HepG2 (cell line): ENCODE data around the gene UBAC1. TPM values are rescaled to one million over a fixed set of nuclear protein-coding genes. Genes with fewer than 3 reads are reported as not detected.

ENCODE experiments used
- ATF3 ChIP-seq: sonication (generic); formaldehyde crosslinking; IDR thresholded peaks from 2 replicates; pipeline ENCODE4 v1.4.0; 2020; ENCODE audit warnings: missing genetic modification reagents
- CREBL2 ChIP-seq: sonication (generic); formaldehyde crosslinking; IDR thresholded peaks from 2 replicates; pipeline ENCODE4 v1.8.1; 2023; ENCODE audit warnings: missing genetic modification reagents, mild to moderate bottlenecking, borderline replicate concordance
- HNRNPK ChIP-seq: fragments of 200-400 bp; formaldehyde crosslinking; IDR thresholded peaks from 2 replicates; pipeline ENCODE4 v1.6.1; 2018; ENCODE audit warnings: low read length, low read depth, moderate library complexity, mild to moderate bottlenecking; ENCODE audit not compliant: poor library complexity, severe bottlenecking
- KDM5A ChIP-seq: fragments of 200-600 bp; sonication (generic); IDR thresholded peaks from 2 replicates; pipeline ENCODE4 v1.7.0; 2018; ENCODE audit warnings: antibody characterized with exemption, mild to moderate bottlenecking, low read length, borderline replicate concordance
- MTF2 ChIP-seq: sonication (generic); formaldehyde crosslinking; IDR thresholded peaks from 2 replicates; pipeline ENCODE4 v1.5.0; 2020; ENCODE audit warnings: missing genetic modification reagents, borderline replicate concordance
- REST ChIP-seq, 2 experiments: IDR thresholded peaks; 2 replicates each; pipeline ENCODE4 v1.6.1; 2011 to 2012; ENCODE audit warnings: low read length in 2 of 2, borderline replicate concordance in 1 of 2, low read depth in 1 of 2, mild to moderate bottlenecking in 1 of 2, moderate library complexity in 1 of 2
- SP4 ChIP-seq: sonication (generic); formaldehyde crosslinking; IDR thresholded peaks from 2 replicates; pipeline ENCODE4 v1.8.1; 2023; ENCODE audit warnings: mild to moderate bottlenecking, missing genetic modification reagents
- TBP ChIP-seq: sonication (generic); formaldehyde crosslinking; IDR thresholded peaks from 2 replicates; pipeline ENCODE4 v1.5.0; 2020; ENCODE audit warnings: missing genetic modification reagents
- ZBTB14 ChIP-seq: sonication (generic); formaldehyde crosslinking; IDR thresholded peaks from 2 replicates; pipeline ENCODE4 v1.4.0; 2020; ENCODE audit warnings: missing genetic modification reagents
- ZBTB34 ChIP-seq: sonication (generic); formaldehyde crosslinking; IDR thresholded peaks from 2 replicates; pipeline ENCODE4 v1.8.0; 2022; ENCODE audit warnings: mild to moderate bottlenecking, missing genetic modification reagents
- ZNF235 ChIP-seq: sonication (generic); formaldehyde crosslinking; IDR thresholded peaks from 2 replicates; pipeline ENCODE4 v1.8.1; 2023; ENCODE audit warnings: mild to moderate bottlenecking, missing genetic modification reagents, borderline replicate concordance
- ZNF253 ChIP-seq: sonication (generic); formaldehyde crosslinking; IDR thresholded peaks from 2 replicates; pipeline ENCODE4 v1.8.0; 2022; ENCODE audit warnings: mild to moderate bottlenecking, missing genetic modification reagents, borderline replicate concordance
- ZNF331 ChIP-seq: sonication (generic); formaldehyde crosslinking; IDR thresholded peaks from 2 replicates; pipeline ENCODE4 v1.4.0; 2020; ENCODE audit warnings: missing genetic modification reagents
- ZNF382 ChIP-seq: sonication (generic); formaldehyde crosslinking; IDR thresholded peaks from 2 replicates; pipeline ENCODE4 v1.5.0; 2020; ENCODE audit warnings: missing genetic modification reagents, mild to moderate bottlenecking, borderline replicate concordance
- ZNF432 ChIP-seq: sonication (generic); formaldehyde crosslinking; IDR thresholded peaks from 2 replicates; pipeline ENCODE4 v1.5.0; 2020; ENCODE audit warnings: missing genetic modification reagents, mild to moderate bottlenecking, borderline replicate concordance
- ZNF629 ChIP-seq: sonication (generic); formaldehyde crosslinking; conservative IDR thresholded peaks from 2 replicates; pipeline ENCODE4 v1.5.0; 2020; ENCODE audit warnings: missing genetic modification reagents
- ZNF639 ChIP-seq: conservative IDR thresholded peaks from 2 replicates; pipeline ENCODE4 v1.6.1; 2018; ENCODE audit warnings: missing genetic modification reagents
- ZSCAN12 ChIP-seq: sonication (generic); formaldehyde crosslinking; IDR thresholded peaks from 2 replicates; pipeline ENCODE4 v1.9.0; 2021; ENCODE audit warnings: mild to moderate bottlenecking, missing genetic modification reagents
- ZXDC ChIP-seq: sonication (generic); formaldehyde crosslinking; IDR thresholded peaks from 2 replicates; pipeline ENCODE4 v1.5.0; 2020; ENCODE audit warnings: mild to moderate bottlenecking, missing genetic modification reagents
- polyA plus RNA-seq, 8 experiments: library from polyadenylated mRNA; depleted of rRNA in 3 of 8; stranded (reverse) in 7 of 8; unstranded in 1 of 8; fragments of >200 nt; fragmentation: Illumina TruSeq in 4 of 8; extraction: Trizol in 4 of 8; gene quantifications; 2 replicates each; pipeline versions ENCODE4 v1.2.1 to v1.2.3, GENCODE V29; 2011 to 2016; ENCODE audit warnings: low read depth in 4 of 8, missing spikeins in 1 of 8, mixed read lengths in 1 of 8; ENCODE audit not compliant: insufficient read depth in 1 of 8
- total RNA-seq, 5 experiments: library from RNA; depleted of rRNA; stranded (reverse); fragments of >200 nt; fragmentation: Illumina TruSeq; extraction: Trizol; gene quantifications; 2 replicates each; pipeline ENCODE4 v1.2.3, GENCODE V29; 2016; ENCODE audit warnings: low read depth in 1 of 5

Gene UBAC1
- total and polyA plus RNA-seq, 2 of the 13 experiments (the other 11 are each of a cell fraction or from before 2014, with no cell fraction given), result 32.2 to 34.1 TPM

- peak; percentile 80 for TF ChIP-seq ZBTB34 (CRISPR knock-in tag)
- TF ChIP-seq ZSCAN12 (CRISPR knock-in tag), result peak; percentile 99
- peak; percentile 100 for TF ChIP-seq REST (IDR thresholded peaks at IDR 0.05; ENCODE audit: borderline replicate concordance in 1 of 2, low read depth in 1 of 2, low read length in 2 of 2)
- TF ChIP-seq ZNF432 (CRISPR knock-in tag), result peak; percentile 80; the same call in 1 of the 2 replicates
- TF ChIP-seq ZNF382 (CRISPR knock-in tag), result no peak
- peak; percentile 99 for TF ChIP-seq ZNF331
- TF ChIP-seq ZNF253 (CRISPR knock-in tag), result peak; percentile 99
- peak; percentile 89 for TF ChIP-seq ATF3
- peak; percentile 56 for TF ChIP-seq ZBTB14 (CRISPR knock-in tag)
- TF ChIP-seq CREBL2, result peak; percentile 99
- no peak for TF ChIP-seq TBP (CRISPR knock-in tag)
- TF ChIP-seq ZNF235 (CRISPR knock-in tag), result peak; percentile 100
- TF ChIP-seq ZNF629 (CRISPR knock-in tag), result peak; percentile 65
- peak; percentile 91 for TF ChIP-seq SP4 (CRISPR knock-in tag)
- peak; percentile 92; the same call in 1 of the 2 replicates for TF ChIP-seq MTF2 (CRISPR knock-in tag)
- TF ChIP-seq KDM5A, result no peak
- peak; percentile 98 for TF ChIP-seq ZXDC (CRISPR knock-in tag)
- no peak for TF ChIP-seq HNRNPK
- TF ChIP-seq ZNF639, result peak; percentile 95
Measured at GRCh38 chr9:135971892-135972291, 10.7 kb upstream of the UBAC1 start (continued).
